Measurements from ENCODE around the gene TINAGL1.
A peak's percentile ranks its signal among the peaks of the same experiment; 100 is the strongest.

The TINAGL1 gene

GRCh38 chr1:31576201-31576669 lies at the start of gene TINAGL1:
Gene TINAGL1, plus strand, starts transcription at chr1:31576515. Its CDS starts 634 bp downstream, at chr1:31577149.
- no peak for DNase-seq (ENCODE audit: low read depth in 2 of 2)

DNA sequence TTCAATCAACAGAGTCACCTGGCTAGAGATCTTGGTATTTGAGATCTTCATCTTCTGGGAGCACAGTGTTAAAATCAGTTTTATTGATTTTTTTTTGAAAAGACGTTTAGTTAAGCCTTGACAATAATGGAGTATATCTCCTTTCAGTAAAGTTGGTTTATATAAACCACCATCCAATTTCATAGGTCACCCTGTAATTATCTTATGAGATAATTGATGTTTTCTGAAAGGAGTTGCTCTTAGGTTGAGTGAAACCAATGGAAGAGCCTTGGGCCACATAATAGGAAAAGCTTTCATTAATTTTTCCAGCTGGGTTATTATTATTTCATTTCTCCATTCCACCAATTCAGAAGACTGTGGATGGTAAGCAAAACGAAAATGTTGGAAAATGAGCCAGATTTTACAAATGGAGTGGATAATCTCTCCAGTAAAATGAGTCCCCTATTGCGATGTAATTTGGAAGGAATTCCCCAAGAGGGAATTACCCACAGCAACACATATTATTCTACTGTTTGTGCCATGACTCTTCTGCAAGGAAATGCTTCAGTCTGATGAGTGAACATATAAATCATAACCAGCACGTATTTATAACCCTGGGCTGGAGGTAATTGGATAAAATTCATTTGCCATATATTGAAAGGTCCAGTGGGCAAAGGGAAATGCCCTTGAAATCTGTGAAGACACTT lies 46.2 kb upstream of the TINAGL1 start:
- DNase-seq (ENCODE audit: low read depth in 2 of 2), result no peak

DNA sequence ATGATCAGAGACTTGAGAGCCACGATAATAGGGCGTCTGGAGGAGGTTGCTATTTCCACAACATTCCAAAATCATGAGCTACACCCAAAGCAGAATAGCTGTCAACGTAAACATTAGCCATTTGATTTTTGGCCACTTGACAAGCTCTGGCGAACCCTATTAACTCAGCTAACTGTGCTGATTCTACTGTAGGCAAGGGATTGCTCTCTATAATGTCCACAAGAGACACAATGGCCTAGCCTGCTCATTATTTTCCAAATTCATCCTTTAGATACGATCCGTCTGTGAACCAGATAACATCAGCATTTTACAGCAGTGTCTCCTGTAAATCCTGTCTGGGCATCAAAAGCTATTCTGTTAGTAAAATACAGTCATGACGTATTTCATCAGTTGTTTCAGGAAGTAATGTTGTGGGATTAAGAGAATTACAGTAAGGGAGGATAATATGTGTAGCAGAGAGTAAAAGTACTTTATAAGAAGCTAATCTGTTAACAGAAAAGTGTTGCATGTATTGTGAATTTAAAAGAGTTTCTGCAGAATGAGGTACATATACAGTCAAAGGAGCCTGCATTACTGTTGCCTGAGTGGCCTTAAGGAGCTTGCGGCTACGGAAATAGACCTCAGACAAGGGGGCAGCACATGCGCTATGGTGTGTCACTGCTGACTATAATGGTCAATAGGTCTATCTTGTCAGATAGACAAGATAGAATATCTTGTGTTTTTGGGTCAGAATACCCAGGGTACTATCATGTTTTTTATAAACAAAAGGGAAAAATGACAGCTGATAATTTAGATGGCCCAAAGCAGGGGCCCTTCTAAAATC lies 44.9 kb upstream of the TINAGL1 start:
- DNase-seq (ENCODE audit: low read depth in 2 of 2), result no peak

- no peak for DNase-seq (ENCODE audit: low read depth in 2 of 2)
Observed at GRCh38 chr1:31532173-31532572, 44.1 kb upstream of the TINAGL1 start.

- DNase-seq (ENCODE audit: low read depth in 2 of 2), result no peak
Observed at GRCh38 chr1:31535561-31535960, 40.8 kb upstream of the TINAGL1 start.

DNA sequence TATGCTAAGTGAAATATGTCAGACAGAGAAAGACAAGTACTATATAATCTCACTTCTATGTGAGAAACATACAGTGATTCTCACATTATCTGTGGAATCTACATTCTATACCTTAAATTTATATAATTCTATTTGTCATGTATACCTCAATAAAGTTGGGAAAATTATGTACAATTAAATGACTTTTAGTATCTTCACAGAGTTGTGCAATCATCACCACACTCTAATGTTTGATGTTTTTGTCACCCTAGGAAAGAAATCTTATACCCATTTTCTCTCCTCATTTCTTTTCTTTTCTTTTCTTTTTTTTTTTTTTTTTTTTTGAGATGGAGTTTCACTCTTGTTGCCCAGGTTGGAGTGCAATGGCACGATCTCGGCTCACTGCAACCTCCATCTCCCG lies 37.0 kb upstream of the TINAGL1 start:
- no peak for DNase-seq (ENCODE audit: low read depth in 2 of 2)

DNA sequence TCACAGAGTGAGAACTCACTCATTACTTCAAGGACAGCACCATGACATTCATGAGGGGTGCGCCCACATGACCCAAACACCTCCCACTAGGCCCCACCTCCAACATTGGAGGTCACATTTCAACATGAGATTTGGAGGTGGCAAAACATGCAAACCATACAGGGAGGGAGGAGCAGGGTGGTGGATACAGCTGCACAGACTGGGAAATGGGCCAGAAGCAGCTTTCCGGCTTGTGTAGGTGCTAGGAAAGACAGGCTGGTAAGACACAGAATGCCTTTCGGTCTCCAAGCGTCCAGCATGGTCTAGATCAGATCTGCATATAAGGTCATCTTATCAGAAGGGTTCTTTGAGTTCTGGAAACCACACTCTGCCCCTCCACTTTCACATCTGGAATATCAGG lies 35.1 kb upstream of the TINAGL1 start:
- DNase-seq (ENCODE audit: low read depth in 2 of 2), result no peak

DNA sequence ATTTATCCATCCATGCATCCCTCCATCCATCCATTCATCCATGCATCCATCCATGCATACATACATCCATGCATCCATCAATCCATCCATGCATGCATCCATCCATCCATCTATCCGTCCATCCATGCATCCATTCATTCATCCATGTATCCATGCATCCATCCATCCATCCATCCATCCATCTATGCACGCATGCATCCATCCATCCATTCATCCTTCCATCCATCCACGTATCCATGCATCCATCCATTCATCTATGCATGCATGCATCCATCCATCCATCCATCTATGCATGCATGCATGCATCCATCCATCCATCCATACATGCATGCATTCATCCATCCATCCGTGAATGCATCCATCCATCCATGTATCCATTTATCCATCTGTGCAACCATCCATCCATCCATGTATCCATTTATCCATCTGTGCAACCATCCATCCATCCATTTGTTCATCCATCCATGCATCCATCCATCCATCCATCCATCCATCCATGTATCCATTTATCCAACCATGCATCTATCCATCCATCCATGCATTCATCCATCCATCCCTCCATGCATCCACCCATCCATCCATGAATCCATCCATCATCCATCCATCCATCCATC lies 30.3 kb upstream of the TINAGL1 start:
- DNase-seq (ENCODE audit: low read depth in 2 of 2), result no peak

DNA sequence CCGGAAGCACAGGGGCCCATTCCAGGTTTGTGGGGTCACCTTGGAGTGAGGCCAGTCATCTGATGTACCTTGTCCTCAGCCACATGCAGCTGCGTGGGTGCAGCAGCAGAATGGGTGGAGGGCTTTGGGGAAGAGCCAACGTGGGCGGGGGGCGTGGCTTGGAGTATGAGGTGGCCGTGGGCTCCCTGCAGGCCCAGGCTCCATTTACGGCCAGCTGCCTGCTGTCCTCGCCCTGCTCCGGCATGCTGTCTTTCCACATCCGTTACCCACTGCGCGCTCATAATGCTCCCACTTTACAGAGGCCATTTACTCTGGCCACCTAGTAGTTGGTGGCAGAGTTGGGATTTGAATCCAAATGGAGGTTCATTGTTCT lies 27.8 kb upstream of the TINAGL1 start:
- no peak for DNase-seq (ENCODE audit: low read depth in 2 of 2)

GRCh38 chr1:31548907-31549808 lies 27.2 kb upstream of the TINAGL1 start:
- DNase-seq (ENCODE audit: low read depth in 2 of 2), result peak; percentile 75 to 86

DNA sequence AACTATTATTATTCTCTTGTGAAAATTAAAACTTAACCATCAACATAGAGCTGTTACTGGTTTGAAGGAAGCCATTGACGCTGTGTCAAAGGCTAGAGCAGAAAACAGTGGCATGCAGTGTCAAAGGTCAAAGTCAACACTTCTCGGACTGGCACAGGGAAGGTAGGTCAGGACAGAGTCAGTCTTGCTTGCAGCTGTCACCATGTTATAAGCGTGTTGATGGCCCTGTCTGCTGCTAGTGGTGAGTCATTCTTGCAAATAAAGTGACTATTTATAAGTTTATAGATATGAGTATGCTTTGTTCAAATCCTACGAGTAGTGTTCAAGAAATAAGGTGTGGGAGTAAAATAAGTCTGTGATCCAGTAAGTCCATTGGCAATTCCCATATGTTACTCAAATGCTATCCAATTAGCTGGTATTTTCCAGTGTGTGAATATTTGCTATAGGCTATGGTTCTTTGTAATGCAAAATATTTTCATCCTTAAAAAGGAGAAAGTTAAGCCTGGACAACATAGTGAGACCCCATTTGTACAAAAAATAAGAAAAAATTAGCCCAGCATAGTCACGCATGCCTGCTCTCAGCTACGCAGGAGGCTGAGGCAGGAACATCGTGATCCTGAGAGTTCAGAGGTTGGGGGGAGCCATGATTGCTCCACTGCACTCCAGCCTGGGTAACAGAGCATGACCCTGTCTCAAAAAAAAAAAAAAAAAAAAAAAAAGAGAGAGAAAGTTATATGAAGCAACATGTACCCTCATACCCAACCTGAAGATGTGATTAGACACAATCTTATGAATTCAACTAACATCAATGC lies 26.3 kb upstream of the TINAGL1 start:
- no peak for DNase-seq (ENCODE audit: low read depth in 2 of 2)

GRCh38 chr1:31551208-31551607 lies 25.1 kb upstream of the TINAGL1 start:
- DNase-seq (ENCODE audit: low read depth in 2 of 2), result no peak

DNA sequence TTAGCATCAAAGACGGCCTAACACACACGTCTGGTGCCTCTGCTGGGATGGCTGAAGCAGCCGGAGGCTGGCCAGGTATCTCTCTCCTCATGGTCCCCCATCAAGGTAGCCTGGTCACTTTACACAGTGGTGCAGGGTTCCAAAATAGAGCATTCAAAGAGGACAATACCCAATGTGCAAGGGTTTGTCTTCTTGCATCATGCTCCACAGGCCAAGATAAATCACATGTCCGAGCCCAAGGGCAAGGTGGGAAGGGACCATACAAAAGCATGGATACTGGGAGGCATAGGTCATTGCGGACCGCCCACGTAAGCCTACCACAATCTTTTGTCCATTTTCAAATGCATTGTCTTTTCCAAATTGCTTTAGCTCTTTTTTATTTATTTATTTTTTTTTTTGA lies 23.8 kb upstream of the TINAGL1 start:
- DNase-seq (ENCODE audit: low read depth in 2 of 2), result no peak

- no peak for DNase-seq (ENCODE audit: low read depth in 2 of 2)
Observed at GRCh38 chr1:31556481-31557006, 19.8 kb upstream of the TINAGL1 start.

- no peak for DNase-seq (ENCODE audit: low read depth in 2 of 2)
Observed at GRCh38 chr1:31559715-31560114, 16.6 kb upstream of the TINAGL1 start.

DNA sequence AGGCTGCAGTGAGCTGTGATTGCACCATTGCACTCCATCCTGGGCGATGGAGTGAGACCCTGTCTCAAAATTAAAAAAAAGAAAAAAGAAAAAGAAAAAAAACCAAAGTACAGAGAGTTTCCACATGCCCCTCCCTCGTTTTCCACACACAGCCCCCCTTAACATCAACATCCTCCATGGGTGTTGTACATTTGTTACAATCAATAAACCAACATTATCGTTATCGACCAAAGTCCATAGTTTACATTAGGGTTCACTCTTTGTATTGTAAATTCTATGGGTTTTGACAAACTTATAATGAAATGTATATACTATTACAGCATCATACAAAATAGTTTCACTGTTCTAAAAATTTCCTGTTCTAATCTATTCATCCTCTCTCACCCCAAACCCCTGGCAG lies 15.9 kb upstream of the TINAGL1 start:
- DNase-seq (ENCODE audit: low read depth in 2 of 2), result no peak

GRCh38 chr1:31562707-31563360 lies 13.5 kb upstream of the TINAGL1 start:
- no peak for DNase-seq (ENCODE audit: low read depth in 2 of 2)

- DNase-seq (ENCODE audit: low read depth in 2 of 2), result no peak
Observed at GRCh38 chr1:31564606-31564989, 11.7 kb upstream of the TINAGL1 start.

- DNase-seq (ENCODE audit: low read depth in 2 of 2), result no peak
Observed at GRCh38 chr1:31567956-31568570, 8.3 kb upstream of the TINAGL1 start.
